ENCODE results near the gene MAGI3.
"Not testable (repeated sequence)": the region's sequence is repeated elsewhere in the genome, so short reads cannot be mapped to it uniquely, and the experiment has no call there.

GRCh38 chr1:113412020-113412419 lies 21.7 kb downstream of the MAGI3 start:
- TF ChIP-seq EP300 (IDR thresholded peaks at IDR 0.05; ENCODE audit: low read depth); CTCF (IDR thresholded peaks at IDR 0.05); POLR2AphosphoS5 (IDR thresholded peaks at IDR 0.05): not testable (repeated sequence)
